ENCODE data around the gene TBC1D22A. TPM values are rescaled to one million over a fixed set of nuclear protein-coding genes. Genes with fewer than 3 reads are reported as not detected.

Gene TBC1D22A
- total RNA-seq, 1 donor from 2014 or later = 34.1 TPM

DNA sequence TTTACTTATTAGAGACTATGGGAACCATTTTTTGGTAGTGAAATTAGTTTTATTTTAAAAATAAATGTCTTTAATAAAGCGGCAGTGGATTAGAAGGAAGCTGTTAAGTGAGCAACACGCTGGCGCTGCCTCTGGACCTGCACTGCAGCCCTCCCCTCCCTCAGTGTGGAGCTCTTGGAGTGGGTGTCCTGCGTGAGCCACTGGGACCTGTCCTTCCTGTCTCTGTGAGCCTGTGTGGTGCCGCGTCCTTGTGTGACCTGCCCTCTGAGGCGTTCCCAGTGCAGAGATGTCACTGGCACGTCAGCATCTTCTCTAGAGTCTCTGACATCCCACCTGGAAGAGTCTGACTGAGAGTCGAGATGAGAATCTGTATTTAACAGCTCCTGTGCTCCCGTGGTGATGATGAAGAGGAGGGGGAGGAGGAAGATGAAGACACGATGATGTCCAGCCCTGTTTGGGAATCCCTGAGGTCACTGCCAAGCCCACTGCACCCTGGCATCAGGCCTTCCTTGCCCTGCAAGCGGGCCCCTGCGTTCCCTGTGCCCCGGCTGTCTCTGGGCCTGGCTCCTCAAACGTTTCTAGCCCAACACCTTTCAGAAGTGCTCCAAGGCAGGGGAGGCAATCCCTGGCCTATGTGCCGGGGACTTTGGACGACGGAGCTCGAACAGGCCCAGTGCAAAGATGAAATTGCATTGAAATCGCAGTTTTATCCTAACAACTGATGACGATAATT, 271.8 kb downstream of the TBC1D22A start:
- no peaks in the 10 kb centered on the region for H3K27me3 ChIP-seq (ENCODE audit: low read depth)
- no peaks in the 10 kb centered on the region for H3K9me3 ChIP-seq
- H3K36me3 ChIP-seq = peaks cover 16% of the 10 kb centered on the region
- H3K4me1 ChIP-seq = peaks cover 20% of the 10 kb centered on the region
- TF ChIP-seq, protein P1, sequence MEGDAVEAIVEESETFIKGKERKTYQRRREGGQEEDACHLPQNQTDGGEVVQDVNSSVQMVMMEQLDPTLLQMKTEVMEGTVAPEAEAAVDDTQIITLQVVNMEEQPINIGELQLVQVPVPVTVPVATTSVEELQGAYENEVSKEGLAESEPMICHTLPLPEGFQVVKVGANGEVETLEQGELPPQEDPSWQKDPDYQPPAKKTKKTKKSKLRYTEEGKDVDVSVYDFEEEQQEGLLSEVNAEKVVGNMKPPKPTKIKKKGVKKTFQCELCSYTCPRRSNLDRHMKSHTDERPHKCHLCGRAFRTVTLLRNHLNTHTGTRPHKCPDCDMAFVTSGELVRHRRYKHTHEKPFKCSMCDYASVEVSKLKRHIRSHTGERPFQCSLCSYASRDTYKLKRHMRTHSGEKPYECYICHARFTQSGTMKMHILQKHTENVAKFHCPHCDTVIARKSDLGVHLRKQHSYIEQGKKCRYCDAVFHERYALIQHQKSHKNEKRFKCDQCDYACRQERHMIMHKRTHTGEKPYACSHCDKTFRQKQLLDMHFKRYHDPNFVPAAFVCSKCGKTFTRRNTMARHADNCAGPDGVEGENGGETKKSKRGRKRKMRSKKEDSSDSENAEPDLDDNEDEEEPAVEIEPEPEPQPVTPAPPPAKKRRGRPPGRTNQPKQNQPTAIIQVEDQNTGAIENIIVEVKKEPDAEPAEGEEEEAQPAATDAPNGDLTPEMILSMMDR (IDR thresholded peaks at IDR 0.05) = no peak
- ATAC-seq = no peak
- H3K4me3 ChIP-seq = no peak overlapping the region
- DNase-seq = peak; percentile 23
- intact Hi-C loops (cut with DNase I) = no loop called here
- H3K27ac ChIP-seq = peak overlapping the region; percentile 85

- no peaks in the 10 kb centered on the region for H3K9me3 ChIP-seq
- peak; percentile 30 for DNase-seq
- no peak overlapping the region for H3K27ac ChIP-seq
- intact Hi-C loops (cut with DNase I) = no loop called here
- no peak overlapping the region for H3K4me3 ChIP-seq
- peaks cover 20% of the 10 kb centered on the region for H3K4me1 ChIP-seq
- no peak for ATAC-seq
- peaks cover 16% of the 10 kb centered on the region for H3K36me3 ChIP-seq
- TF ChIP-seq, protein P1 (IDR thresholded peaks at IDR 0.05) = no peak
- H3K27me3 ChIP-seq (ENCODE audit: low read depth) = no peaks in the 10 kb centered on the region
Observed at GRCh38 chr22:47034905-47035419, 272.5 kb downstream of the TBC1D22A start.

- ATAC-seq (no peak), DNase-seq (peak; percentile 36)
- no peak overlapping the region for H3K4me3 ChIP-seq
- no peaks in the 10 kb centered on the region for H3K27me3 ChIP-seq (ENCODE audit: low read depth)
- peaks cover 16% of the 10 kb centered on the region for H3K36me3 ChIP-seq
- H3K9me3 ChIP-seq = no peaks in the 10 kb centered on the region
- TF ChIP-seq, protein P1 (IDR thresholded peaks at IDR 0.05) = no peak
- peaks cover 20% of the 10 kb centered on the region for H3K4me1 ChIP-seq
- H3K27ac ChIP-seq = no peak overlapping the region
- intact Hi-C loops (cut with DNase I) = no loop called here
Observed at GRCh38 chr22:47035425-47035881, 273.0 kb downstream of the TBC1D22A start.

GRCh38 chr22:47036352-47036751, 273.9 kb downstream of the TBC1D22A start:
- no peak overlapping the region for H3K27ac ChIP-seq
- H3K9me3 ChIP-seq = no peaks in the 10 kb centered on the region
- TF ChIP-seq, protein P1 (IDR thresholded peaks at IDR 0.05) = no peak
- ATAC-seq = no peak
- intact Hi-C loops (cut with DNase I) = no loop called here
- H3K4me3 ChIP-seq = no peak overlapping the region
- H3K4me1 ChIP-seq = peaks cover 20% of the 10 kb centered on the region
- peak; percentile 24 for DNase-seq
- H3K27me3 ChIP-seq (ENCODE audit: low read depth) = no peaks in the 10 kb centered on the region
- H3K36me3 ChIP-seq = peaks cover 16% of the 10 kb centered on the region

DNA sequence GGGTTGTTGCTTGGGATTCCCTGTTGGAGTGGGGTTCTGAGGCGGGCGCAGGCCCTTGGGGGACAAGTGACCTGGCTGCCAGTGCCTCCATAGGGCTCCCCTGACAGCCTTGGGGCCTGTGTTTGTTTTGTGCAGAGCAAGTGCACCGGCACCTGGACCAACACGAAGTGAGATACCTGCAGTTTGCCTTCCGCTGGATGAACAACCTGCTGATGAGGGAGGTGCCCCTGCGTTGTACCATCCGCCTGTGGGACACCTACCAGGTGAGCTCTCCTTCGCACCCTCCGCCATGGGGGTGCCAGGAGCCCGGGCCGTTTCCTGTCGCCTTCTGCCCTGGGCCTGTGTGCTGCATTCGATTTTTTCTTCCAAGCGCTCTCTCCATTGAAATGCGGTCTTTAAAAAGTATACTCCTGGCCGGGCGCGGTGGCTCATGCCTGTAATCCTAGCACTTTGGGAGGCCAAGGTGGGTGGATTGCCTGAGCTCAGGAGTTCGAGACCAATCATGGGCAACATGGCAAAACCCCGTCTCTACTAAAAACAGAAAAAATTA, 274.6 kb downstream of the TBC1D22A start:
- TF ChIP-seq, protein P1 (IDR thresholded peaks at IDR 0.05) = no peak
- intact Hi-C loops (cut with DNase I) = no loop called here
- ATAC-seq (no peak), DNase-seq (peak; percentile 28)
- peaks cover 17% of the 10 kb centered on the region for H3K4me1 ChIP-seq
- peaks cover 16% of the 10 kb centered on the region for H3K36me3 ChIP-seq
- no peak overlapping the region for H3K4me3 ChIP-seq
- H3K9me3 ChIP-seq = no peaks in the 10 kb centered on the region
- no peaks in the 10 kb centered on the region for H3K27me3 ChIP-seq (ENCODE audit: low read depth)
- H3K27ac ChIP-seq = no peak overlapping the region

All from lower lobe of right lung (tissue), 2 donors.